ENCODE results near the gene GRIK4.

The GRIK4 gene

DNA sequence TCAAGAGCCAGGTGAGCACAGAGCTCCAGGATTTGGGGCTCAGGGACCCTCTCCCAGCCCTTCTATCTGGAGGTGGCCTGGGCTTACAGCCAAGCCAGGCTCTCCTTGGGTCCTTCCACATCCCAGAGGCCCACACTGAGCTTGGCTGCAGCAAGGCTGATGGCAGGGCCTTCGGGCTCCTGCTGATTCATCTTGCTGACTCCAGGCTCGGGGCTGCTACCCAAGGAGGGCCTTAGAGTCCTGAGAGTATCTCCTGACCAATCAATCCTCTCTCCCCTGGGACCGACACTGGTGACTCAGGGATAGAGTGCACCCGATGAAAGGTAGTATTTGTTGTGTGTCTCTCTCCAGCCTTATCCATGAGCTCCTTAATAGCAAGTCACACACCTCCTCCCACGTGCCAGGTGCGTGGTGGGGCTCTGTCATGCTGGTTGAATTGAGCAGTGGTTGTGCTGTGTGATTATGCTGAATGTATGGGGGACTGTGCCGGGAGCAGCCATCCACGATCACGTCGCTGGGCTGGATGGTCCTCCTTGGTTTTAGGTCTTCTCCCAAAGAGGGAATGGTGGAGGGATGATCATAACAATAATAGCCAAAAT lies 62.3 kb downstream of the GRIK4 start:
- DNase-seq (ENCODE audit: low read depth, low spot score): no peak
- no peak overlapping the region for H3K4me3 ChIP-seq (ENCODE audit: low read depth, low read length)
- TF ChIP-seq, protein P1, sequence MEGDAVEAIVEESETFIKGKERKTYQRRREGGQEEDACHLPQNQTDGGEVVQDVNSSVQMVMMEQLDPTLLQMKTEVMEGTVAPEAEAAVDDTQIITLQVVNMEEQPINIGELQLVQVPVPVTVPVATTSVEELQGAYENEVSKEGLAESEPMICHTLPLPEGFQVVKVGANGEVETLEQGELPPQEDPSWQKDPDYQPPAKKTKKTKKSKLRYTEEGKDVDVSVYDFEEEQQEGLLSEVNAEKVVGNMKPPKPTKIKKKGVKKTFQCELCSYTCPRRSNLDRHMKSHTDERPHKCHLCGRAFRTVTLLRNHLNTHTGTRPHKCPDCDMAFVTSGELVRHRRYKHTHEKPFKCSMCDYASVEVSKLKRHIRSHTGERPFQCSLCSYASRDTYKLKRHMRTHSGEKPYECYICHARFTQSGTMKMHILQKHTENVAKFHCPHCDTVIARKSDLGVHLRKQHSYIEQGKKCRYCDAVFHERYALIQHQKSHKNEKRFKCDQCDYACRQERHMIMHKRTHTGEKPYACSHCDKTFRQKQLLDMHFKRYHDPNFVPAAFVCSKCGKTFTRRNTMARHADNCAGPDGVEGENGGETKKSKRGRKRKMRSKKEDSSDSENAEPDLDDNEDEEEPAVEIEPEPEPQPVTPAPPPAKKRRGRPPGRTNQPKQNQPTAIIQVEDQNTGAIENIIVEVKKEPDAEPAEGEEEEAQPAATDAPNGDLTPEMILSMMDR (IDR thresholded peaks at IDR 0.05; ENCODE audit: insufficient read depth, low read length, missing control alignments): no peak
- POLR2A ChIA-PET: no interaction called here
- CTCF ChIA-PET: interaction anchor here (1.1 kb wide), 1 partner anchor 9 kb away, joined by 4 read pairs; no protein-coding TSS in a partner anchor

DNA sequence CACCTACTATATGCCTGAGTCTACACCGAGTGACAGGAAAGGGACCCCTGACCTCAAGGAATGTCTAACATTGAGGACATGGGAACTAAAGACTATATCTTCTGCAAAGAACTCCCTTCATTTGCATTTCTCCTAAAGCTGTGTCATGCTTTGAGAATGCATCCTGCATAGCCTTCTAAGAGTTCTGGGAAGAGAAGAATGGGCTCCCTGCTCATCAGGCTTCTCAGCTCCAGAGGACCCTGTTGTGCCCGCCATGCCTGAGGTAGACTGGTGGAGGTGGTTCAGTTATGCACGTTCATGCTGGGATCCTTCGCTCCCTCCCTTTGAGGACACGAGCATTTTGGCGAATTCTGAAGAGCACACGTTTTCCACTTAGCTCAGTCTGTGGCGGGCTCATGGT lies 63.3 kb downstream of the GRIK4 start:
- TF ChIP-seq, protein P1 (IDR thresholded peaks at IDR 0.05; ENCODE audit: insufficient read depth, low read length, missing control alignments): no peak
- CTCF ChIA-PET: no interaction called here
- no peak for DNase-seq (ENCODE audit: low read depth, low spot score)
- POLR2A ChIA-PET: no interaction called here
- no peak overlapping the region for H3K4me3 ChIP-seq (ENCODE audit: low read depth, low read length)

DNA sequence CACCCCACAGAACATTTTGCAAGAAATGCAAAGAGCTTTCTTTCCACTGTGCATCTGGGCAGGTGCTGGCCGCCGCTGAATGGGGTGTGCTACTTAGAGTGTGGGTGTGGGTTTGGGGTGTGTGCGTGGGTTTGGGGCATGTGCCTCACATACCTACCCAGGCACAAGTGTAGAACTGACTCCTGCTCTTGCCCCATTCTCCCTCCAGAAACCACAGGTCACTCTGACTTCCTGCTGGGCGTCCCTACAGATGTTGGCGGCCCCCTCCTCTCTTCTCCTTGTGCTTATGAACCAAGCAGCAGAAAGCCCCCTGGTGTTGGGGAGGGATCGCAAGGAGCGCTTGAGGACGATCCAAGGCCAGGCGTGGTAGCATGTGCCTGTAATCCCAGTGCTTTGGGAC lies 63.9 kb downstream of the GRIK4 start:
- H3K4me3 ChIP-seq (ENCODE audit: low read depth, low read length): no peak overlapping the region
- POLR2A ChIA-PET: no interaction called here
- DNase-seq (ENCODE audit: low read depth, low spot score): no peak
- CTCF ChIA-PET: no interaction called here
- TF ChIP-seq, protein P1 (IDR thresholded peaks at IDR 0.05; ENCODE audit: insufficient read depth, low read length, missing control alignments): no peak

DNA sequence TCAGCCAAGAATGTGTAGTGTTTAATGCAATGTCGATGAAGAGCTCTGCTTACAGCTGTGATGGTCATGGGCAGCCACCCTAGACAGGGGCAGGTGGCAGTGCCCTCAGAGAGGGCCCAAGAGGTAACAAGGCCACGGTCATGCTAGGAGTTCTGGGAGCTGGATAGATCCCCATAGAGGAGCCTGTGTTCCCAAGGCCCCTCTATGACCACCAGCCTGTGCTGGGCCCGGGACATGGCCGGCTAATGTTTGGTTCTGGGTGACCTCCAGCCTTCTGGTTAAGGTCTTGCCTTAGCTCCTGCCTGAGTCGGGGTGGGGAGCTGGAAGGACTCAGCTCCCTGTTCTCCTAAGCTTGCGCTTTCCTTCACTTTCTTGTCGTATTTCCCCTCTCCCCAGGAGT lies 65.1 kb downstream of the GRIK4 start:
- no peak for DNase-seq (ENCODE audit: low read depth, low spot score)
- CTCF ChIA-PET: no interaction called here
- POLR2A ChIA-PET: no interaction called here
- H3K4me3 ChIP-seq (ENCODE audit: low read depth, low read length): no peak overlapping the region
- TF ChIP-seq, protein P1 (IDR thresholded peaks at IDR 0.05; ENCODE audit: insufficient read depth, low read length, missing control alignments): no peak

DNA sequence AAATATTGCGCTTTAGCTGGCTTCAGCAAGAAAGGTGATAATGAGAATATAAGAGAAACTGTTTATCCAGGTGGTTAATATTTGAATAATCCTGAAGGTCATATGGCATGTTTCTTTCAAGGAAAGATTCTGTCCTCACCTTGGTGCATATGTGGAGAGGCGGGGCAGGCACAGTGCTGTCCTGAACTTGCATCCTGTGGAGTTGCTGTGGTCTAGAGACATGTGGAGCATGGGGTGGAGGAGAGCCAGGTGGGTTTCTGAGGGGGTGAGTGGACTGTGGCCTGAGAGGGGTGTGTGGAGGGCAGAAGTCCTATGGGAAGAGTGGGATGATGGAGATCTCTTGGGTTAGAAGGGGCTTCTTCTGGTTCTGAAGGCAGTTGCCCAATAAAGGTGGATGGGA lies 65.5 kb downstream of the GRIK4 start:
- H3K4me3 ChIP-seq (ENCODE audit: low read depth, low read length): no peak overlapping the region
- ChIA-PET POLR2A (no interaction called here), CTCF (no interaction called here)
- TF ChIP-seq, protein P1 (IDR thresholded peaks at IDR 0.05; ENCODE audit: insufficient read depth, low read length, missing control alignments): no peak
- DNase-seq (ENCODE audit: low read depth, low spot score): no peak

DNA sequence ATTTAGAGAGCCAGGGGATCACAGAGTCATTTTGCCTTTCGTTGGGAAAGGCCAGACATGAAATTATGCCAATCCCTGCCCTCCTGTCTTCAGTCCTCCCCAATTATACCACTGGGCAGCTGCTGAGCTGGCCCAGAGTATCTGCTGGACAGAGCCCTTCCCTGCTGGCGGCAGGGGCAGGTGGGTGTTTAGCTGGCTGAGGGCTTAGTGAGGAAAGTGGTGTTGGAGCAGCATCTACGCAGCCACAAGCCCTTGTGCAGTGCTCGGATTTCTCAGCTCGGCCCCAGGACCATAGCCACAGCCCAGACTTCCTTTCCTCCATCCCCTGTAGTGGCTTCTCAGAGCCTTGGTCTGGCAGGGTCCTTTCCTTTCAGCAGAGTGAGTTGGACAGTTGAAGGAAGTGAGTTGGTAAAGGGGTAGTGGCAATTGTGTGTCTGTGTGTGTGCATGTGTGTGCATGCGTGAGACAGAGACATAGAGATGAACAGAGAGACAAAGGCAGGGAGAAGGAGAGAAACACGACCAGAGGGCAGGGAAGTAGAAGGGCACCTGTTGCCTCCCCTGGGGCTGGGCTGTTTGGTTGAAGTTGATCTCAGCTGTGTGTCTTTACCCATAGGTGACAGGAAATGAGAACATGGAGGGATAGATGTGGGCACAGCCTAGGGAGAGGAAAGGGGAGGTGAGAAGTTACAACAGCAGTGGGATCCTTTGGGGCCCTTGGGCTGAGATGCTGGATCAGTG lies 66.2 kb downstream of the GRIK4 start:
- POLR2A ChIA-PET: no interaction called here
- TF ChIP-seq, protein P1 (IDR thresholded peaks at IDR 0.05; ENCODE audit: insufficient read depth, low read length, missing control alignments): no peak

More for the DNA sequence above, 66.2 kb downstream of the GRIK4 start:
- DNase-seq (ENCODE audit: low read depth, low spot score): no peak
- no peak overlapping the region for H3K4me3 ChIP-seq (ENCODE audit: low read depth, low read length)
- CTCF ChIA-PET: interaction anchor here (1.2 kb wide), 1 partner anchor 68 kb away, joined by 3 read pairs; no protein-coding TSS in a partner anchor

Data from AG04449 (cell line).